ENCODE data around the gene NR2F1.
A peak's percentile ranks its signal among the peaks of the same experiment; 100 is the strongest.

NR2F1 gene

GRCh38 chr5:93595420-93596147 is 12.6 kb downstream of the NR2F1 start:
- Mint-ChIP-seq H3K4me1 (peaks cover 15% of the 10 kb centered on the region), H3K27ac (no peak overlapping the region), H3K4me3 (no peak overlapping the region), H3K9me3 (no peaks in the 10 kb centered on the region), H3K36me3 (no peaks in the 10 kb centered on the region)
- DNase-seq (ENCODE audit: low spot score in 2 of 2) (no peak), ATAC-seq (no peak)

GRCh38 chr5:93596310-93596675 is 13.3 kb downstream of the NR2F1 start:
- H3K9me3 Mint-ChIP-seq: no peaks in the 10 kb centered on the region
- H3K4me1 Mint-ChIP-seq: peaks cover 15% of the 10 kb centered on the region
- no peak overlapping the region for H3K27ac Mint-ChIP-seq
- no peak for DNase-seq (ENCODE audit: low spot score in 2 of 2)
- H3K4me3 Mint-ChIP-seq: no peak overlapping the region
- no peak for ATAC-seq
- no peaks in the 10 kb centered on the region for H3K36me3 Mint-ChIP-seq

- Mint-ChIP-seq H3K4me3 (no peak overlapping the region), H3K4me1 (peaks cover 15% of the 10 kb centered on the region), H3K36me3 (no peaks in the 10 kb centered on the region), H3K27ac (no peak overlapping the region), H3K9me3 (no peaks in the 10 kb centered on the region)
- peak; percentile 45 for ATAC-seq
- peak in 1 of 2 donors; percentile 46 for DNase-seq (ENCODE audit: low spot score in 2 of 2)
Observed at GRCh38 chr5:93596676-93597490, 13.9 kb downstream of the NR2F1 start.

- Mint-ChIP-seq H3K4me3 (no peak overlapping the region), H3K4me1 (peaks cover 21% of the 10 kb centered on the region), H3K36me3 (no peaks in the 10 kb centered on the region), H3K27ac (no peak overlapping the region), H3K9me3 (no peaks in the 10 kb centered on the region)
- ATAC-seq: no peak
- no peak for DNase-seq (ENCODE audit: low spot score in 2 of 2)
Observed at GRCh38 chr5:93598091-93599000, 15.3 kb downstream of the NR2F1 start.

- Mint-ChIP-seq H3K27ac (no peak overlapping the region), H3K4me3 (no peak overlapping the region), H3K9me3 (no peaks in the 10 kb centered on the region), H3K4me1 (peaks cover 21% of the 10 kb centered on the region), H3K36me3 (no peaks in the 10 kb centered on the region)
- DNase-seq (ENCODE audit: low spot score in 2 of 2) (no peak), ATAC-seq (no peak)
Observed at GRCh38 chr5:93599001-93599379, 16.0 kb downstream of the NR2F1 start.

GRCh38 chr5:93599399-93600120 is 16.5 kb downstream of the NR2F1 start:
- H3K27ac Mint-ChIP-seq: no peak overlapping the region
- no peaks in the 10 kb centered on the region for H3K36me3 Mint-ChIP-seq
- ATAC-seq (no peak), DNase-seq (ENCODE audit: low spot score in 2 of 2) (no peak)
- H3K4me3 Mint-ChIP-seq: no peak overlapping the region
- no peaks in the 10 kb centered on the region for H3K9me3 Mint-ChIP-seq
- peaks cover 23% of the 10 kb centered on the region for H3K4me1 Mint-ChIP-seq

- peaks cover 21% of the 10 kb centered on the region for H3K4me1 Mint-ChIP-seq
- no peak overlapping the region for H3K4me3 Mint-ChIP-seq
- no peak overlapping the region for H3K27ac Mint-ChIP-seq
- no peak for ATAC-seq
- no peak for DNase-seq (ENCODE audit: low spot score in 2 of 2)
- H3K9me3 Mint-ChIP-seq: no peaks in the 10 kb centered on the region
- H3K36me3 Mint-ChIP-seq: no peaks in the 10 kb centered on the region
Observed at GRCh38 chr5:93600409-93601070, 17.5 kb downstream of the NR2F1 start.

GRCh38 chr5:93601071-93601801 is 18.2 kb downstream of the NR2F1 start:
- H3K9me3 Mint-ChIP-seq: no peaks in the 10 kb centered on the region
- H3K27ac Mint-ChIP-seq: no peak overlapping the region
- peaks cover 14% of the 10 kb centered on the region for H3K4me1 Mint-ChIP-seq
- DNase-seq (ENCODE audit: low spot score in 2 of 2) (no peak), ATAC-seq (no peak)
- no peak overlapping the region for H3K4me3 Mint-ChIP-seq
- H3K36me3 Mint-ChIP-seq: no peaks in the 10 kb centered on the region

GRCh38 chr5:93601802-93602155 is 18.8 kb downstream of the NR2F1 start:
- no peak overlapping the region for H3K4me3 Mint-ChIP-seq
- ATAC-seq (no peak), DNase-seq (ENCODE audit: low spot score in 2 of 2) (no peak)
- no peaks in the 10 kb centered on the region for H3K9me3 Mint-ChIP-seq
- H3K4me1 Mint-ChIP-seq: peaks cover 12% of the 10 kb centered on the region
- H3K36me3 Mint-ChIP-seq: no peaks in the 10 kb centered on the region
- H3K27ac Mint-ChIP-seq: no peak overlapping the region

GRCh38 chr5:93602241-93603077 is 19.4 kb downstream of the NR2F1 start:
- Mint-ChIP-seq H3K4me1 (peaks cover 15% of the 10 kb centered on the region), H3K27ac (no peak overlapping the region), H3K4me3 (no peak overlapping the region), H3K36me3 (no peaks in the 10 kb centered on the region), H3K9me3 (no peaks in the 10 kb centered on the region)
- ATAC-seq: no peak
- DNase-seq (ENCODE audit: low spot score in 2 of 2): no peak

- ATAC-seq (no peak), DNase-seq (ENCODE audit: low spot score in 2 of 2) (no peak)
- Mint-ChIP-seq H3K36me3 (no peaks in the 10 kb centered on the region), H3K4me1 (peaks cover 21% of the 10 kb centered on the region), H3K9me3 (no peaks in the 10 kb centered on the region), H3K4me3 (no peak overlapping the region), H3K27ac (no peak overlapping the region)
Observed at GRCh38 chr5:93603078-93603792, 20.2 kb downstream of the NR2F1 start.

GRCh38 chr5:93603793-93604643 is 21.0 kb downstream of the NR2F1 start:
- Mint-ChIP-seq H3K4me1 (peaks cover 21% of the 10 kb centered on the region), H3K27ac (no peak overlapping the region), H3K4me3 (no peak overlapping the region), H3K9me3 (no peaks in the 10 kb centered on the region), H3K36me3 (no peaks in the 10 kb centered on the region)
- no peak for ATAC-seq
- no peak for DNase-seq (ENCODE audit: low spot score in 2 of 2)
